Astrocyte of the cerebellum (primary cell): ENCODE data around the gene SCOC.

Experiments
- DNase-seq: peaks from one replicate; pipeline ENCODE4 v3.0.0-alpha.2; 2011; ENCODE audit warnings: low read depth
- H3K4me3 ChIP-seq: 2 replicates; pipeline ENCODE4 v1.5.1; 2011; ENCODE audit warnings: mild to moderate bottlenecking, low read depth, low read length, moderate library complexity
- CTCF ChIP-seq: IDR thresholded peaks from 2 replicates; pipeline ENCODE4 v1.5.1; 2012; ENCODE audit warnings: low read length, low read depth, moderate library complexity, mild to moderate bottlenecking; ENCODE audit errors: missing control alignments
- in situ Hi-C: cut with HindIII; loops from 2 replicates; pipeline ENCODE4 v1.10.0; 2017; ENCODE audit warnings: low sequenced_read_pairs

Gene SCOC

GRCh38 chr4:140373328-140374129 lies at the start of gene SCOC:
TSS of gene SCOC (plus strand) at chr4:140373646. CDS start at chr4:140379171, 5,525 bp downstream.
- in situ Hi-C loops, result no loop called here
- peak within 1 kb of the TSS; percentile 66 for H3K4me3 ChIP-seq
- TF ChIP-seq CTCF, result no peak
- DNase-seq, result peak; percentile 99

GRCh38 chr4:140326395-140326993 lies 47.0 kb upstream of the SCOC start:
- no peak overlapping the region for H3K4me3 ChIP-seq
- in situ Hi-C loops, result no loop called here
- peak; percentile 37 for DNase-seq
- TF ChIP-seq CTCF, result peak; percentile 88

GRCh38 chr4:140330311-140330900 lies 43.0 kb upstream of the SCOC start:
- in situ Hi-C loops, result no loop called here
- no peak overlapping the region for H3K4me3 ChIP-seq
- peak; percentile 51 for TF ChIP-seq CTCF
- DNase-seq, result peak; percentile 37

GRCh38 chr4:140331245-140331644 lies 42.2 kb upstream of the SCOC start:
- in situ Hi-C loops, result no loop called here
- TF ChIP-seq CTCF, result no peak
- DNase-seq, result no peak
- no peak overlapping the region for H3K4me3 ChIP-seq

- H3K4me3 ChIP-seq, result no peak overlapping the region
- in situ Hi-C loops, result no loop called here
- TF ChIP-seq CTCF, result no peak
- DNase-seq, result no peak
These were observed 41.6 kb upstream of the SCOC start for GRCh38 chr4:140331876-140332275.

GRCh38 chr4:140332734-140333133 lies 40.7 kb upstream of the SCOC start:
- in situ Hi-C loops, result no loop called here
- no peak overlapping the region for H3K4me3 ChIP-seq
- DNase-seq, result no peak
- no peak for TF ChIP-seq CTCF
